Stomach (tissue), 9 donors: Measurements from ENCODE around the gene ATRNL1. TPM values are rescaled to one million over a fixed set of nuclear protein-coding genes. Genes with fewer than 3 reads are reported as not detected.

ENCODE experiments used
- DNase-seq, 2 donors: peaks; one replicate each; pipeline versions ENCODE4 v3.0.0 to v3.0.0-alpha.2; 2013 to 2019
- H3K27ac ChIP-seq, 5 donors: fragments of 200-600 bp in 4 of 5; sonication (generic) in 4 of 5; one replicate each; pipeline ENCODE4 v1.5.1; 2013 to 2019; ENCODE audit warnings: mild to moderate bottlenecking in 1 of 5, moderate library complexity in 1 of 5
- H3K27me3 ChIP-seq, 3 donors: fragments of 200-600 bp; sonication (generic); one replicate each; pipeline ENCODE4 v1.5.1; 2017 to 2019; ENCODE audit warnings: mixed run types in 1 of 3
- H3K36me3 ChIP-seq, 4 donors: fragments of 200-600 bp; sonication (generic); 1 replicate in 3 of 4; 2 replicates in 1 of 4; pipeline ENCODE4 v1.5.1; 2016 to 2019
- H3K4me1 ChIP-seq, 4 donors: fragments of 200-600 bp; sonication (generic); one replicate each; pipeline ENCODE4 v1.5.1; 2016 to 2019
- H3K4me3 ChIP-seq, 4 donors: fragments of 200-600 bp; sonication (generic) in 3 of 4; one replicate each; pipeline ENCODE4 v1.5.1; 2016 to 2019; ENCODE audit warnings: mild to moderate bottlenecking in 1 of 4
- H3K9me3 ChIP-seq, 4 donors: fragments of 200-600 bp; sonication (generic); one replicate each; pipeline ENCODE4 v1.5.1; 2016 to 2019
- CTCF ChIP-seq, 7 experiments: fragments of 450-650 bp in 4 of 7; fragments of 200-600 bp in 3 of 7; sonication (generic) in 3 of 7; IDR thresholded peaks; one replicate each; pipeline ENCODE4 v1.5.1; 2016 to 2019; ENCODE audit warnings: antibody characterized with exemption in 7 of 7, control low read depth in 2 of 7, mild to moderate bottlenecking in 1 of 7
- EP300 ChIP-seq: sonication (generic); formaldehyde crosslinking; IDR thresholded peaks from one replicate; pipeline ENCODE4 v1.6.1; 2017; ENCODE audit warnings: antibody characterized with exemption
- POLR2A ChIP-seq, 4 donors: fragments of 450-650 bp; IDR thresholded peaks; one replicate each; pipeline ENCODE4 v1.6.1; 2016; ENCODE audit warnings: antibody characterized with exemption in 4 of 4, control low read depth in 2 of 4, mild to moderate bottlenecking in 1 of 4, moderate library complexity in 1 of 4
- POLR2AphosphoS5 ChIP-seq, 3 donors: sonication (generic); formaldehyde crosslinking; IDR thresholded peaks; one replicate each; pipeline ENCODE4 v1.6.1; 2016; ENCODE audit warnings: antibody characterized with exemption in 3 of 3
- WGBS, 5 donors: extraction: QIAGEN DNeasy Blood & Tissue Kit in 3 of 5; methylation state at CpG; one replicate each; pipeline versions ENCODE4 v1.1.5 to v1.1.7; 2013 to 2018; 5-methylcytosine and 5-hydroxymethylcytosine counted together
- intact Hi-C: fragments of 100-400 bp; cut with DNase I; formaldehyde crosslinking; loops from one replicate; pipeline ENCODE4 v1.15.1; 2023; ENCODE audit warnings: low total_unique reads
- polyA plus RNA-seq, 3 donors: library from polyadenylated mRNA; stranded (reverse); fragments of 200-250 nt; gene quantifications; one replicate each; pipeline ENCODE4 v1.2.3, GENCODE V29; 2013
- total RNA-seq, 5 donors: library from RNA; depleted of rRNA; stranded (reverse); fragments of >200 nt; gene quantifications; one replicate each; pipeline versions ENCODE4 v1.1.0 to v1.2.3, GENCODE V29; 2014 to 2016
- donor health status: healthy with polysubstance abuse.
- donor health status: Bipolar disorder and iron deficiency.
- donor health status: healthy.

The ATRNL1 gene
- total and polyA plus RNA-seq, 8 donors: 0.12 to 50.7 (median 0.72) TPM; not detected in 1

GRCh38 chr10:115157357-115157756 is 64.2 kb downstream of the ATRNL1 start:
- intact Hi-C loops: no loop called here
- TF ChIP-seq CTCF (IDR thresholded peaks at IDR 0.05): no peak
- no peak for TF ChIP-seq POLR2A (IDR thresholded peaks at IDR 0.05)
- TF ChIP-seq POLR2AphosphoS5 (IDR thresholded peaks at IDR 0.05): no peak
- DNase-seq: no peak
- no peak overlapping the region for H3K27ac ChIP-seq
- H3K27me3 ChIP-seq: no peaks in the 10 kb centered on the region
- H3K36me3 ChIP-seq: no peaks in the 10 kb centered on the region
- H3K4me3 ChIP-seq: no peak overlapping the region
- WGBS, 5 donors: 58 to 69% (median 62%) methylated on average over 2 of the region's 2 CpGs
- no peaks in the 10 kb centered on the region for H3K4me1 ChIP-seq
- no peaks in the 10 kb centered on the region for H3K9me3 ChIP-seq

GRCh38 chr10:115163129-115163528 is 70.0 kb downstream of the ATRNL1 start:
- Histone ChIP-seq H3K27me3 (no peaks in the 10 kb centered on the region), H3K4me1 (no peaks in the 10 kb centered on the region), H3K4me3 (no peak overlapping the region), H3K36me3 (no peaks in the 10 kb centered on the region), H3K27ac (no peak overlapping the region), H3K9me3 (no peaks in the 10 kb centered on the region)
- 86 to 92% (median 89%) methylated on average over 5 of the region's 5 CpGs for WGBS, 5 donors
- no peak for DNase-seq
- intact Hi-C loops: no loop called here
- no peak for TF ChIP-seq POLR2A (IDR thresholded peaks at IDR 0.05)
- TF ChIP-seq EP300: no peak
- no peak for TF ChIP-seq CTCF (IDR thresholded peaks at IDR 0.05)
- TF ChIP-seq POLR2AphosphoS5 (IDR thresholded peaks at IDR 0.05): no peak

GRCh38 chr10:115164220-115164619 is 71.1 kb downstream of the ATRNL1 start:
- H3K4me3 ChIP-seq: no peak overlapping the region
- no peak for DNase-seq
- no peak overlapping the region for H3K27ac ChIP-seq
- intact Hi-C loops: no loop called here
- no peaks in the 10 kb centered on the region for H3K9me3 ChIP-seq
- no peak for TF ChIP-seq EP300
- TF ChIP-seq POLR2A (IDR thresholded peaks at IDR 0.05): no peak
- no peak for TF ChIP-seq CTCF (IDR thresholded peaks at IDR 0.05)
- TF ChIP-seq POLR2AphosphoS5 (IDR thresholded peaks at IDR 0.05): no peak
- no peaks in the 10 kb centered on the region for H3K27me3 ChIP-seq
- H3K4me1 ChIP-seq: no peaks in the 10 kb centered on the region
- H3K36me3 ChIP-seq: no peaks in the 10 kb centered on the region
- 71 to 88% (median 82%) methylated on average over 2 of the region's 2 CpGs for WGBS, 5 donors

GRCh38 chr10:115167751-115168150 is 74.6 kb downstream of the ATRNL1 start:
- DNase-seq: no peak
- TF ChIP-seq EP300 (no peak), POLR2AphosphoS5 (IDR thresholded peaks at IDR 0.05) (no peak), POLR2A (IDR thresholded peaks at IDR 0.05) (no peak), CTCF (IDR thresholded peaks at IDR 0.05) (no peak)
- no peaks in the 10 kb centered on the region for H3K36me3 ChIP-seq
- 72 to 81% (median 75%) methylated on average over 2 of the region's 2 CpGs for WGBS, 5 donors
- no peak overlapping the region for H3K4me3 ChIP-seq
- no peaks in the 10 kb centered on the region for H3K4me1 ChIP-seq
- H3K27me3 ChIP-seq: no peaks in the 10 kb centered on the region
- intact Hi-C loops: no loop called here
- H3K9me3 ChIP-seq: no peaks in the 10 kb centered on the region
- H3K27ac ChIP-seq: no peak overlapping the region
